GM19351 (cell line): Measurements from ENCODE around the gene SERPINA5.
"Not testable (repeated sequence)": the region's sequence is repeated elsewhere in the genome, so short reads cannot be mapped to it uniquely, and the experiment has no call there.

Source experiments
- ATAC-seq: cut with Tn5 transposase; IDR thresholded peaks from one replicate; pipeline ENCODE4 v1.9.1; 2021; ENCODE audit warnings: mild to moderate bottlenecking, moderate library complexity; ENCODE audit not compliant: unreplicated experiment

Gene SERPINA5

GRCh38 chr14:94573475-94574277 lies 7.5 kb upstream of the SERPINA5 start:
- ATAC-seq: no peak

GRCh38 chr14:94574336-94574735 lies 6.9 kb upstream of the SERPINA5 start:
- ATAC-seq: no peak

GRCh38 chr14:94575730-94576585 lies 5.3 kb upstream of the SERPINA5 start:
- no peak for ATAC-seq

GRCh38 chr14:94577472-94577871 lies 3.8 kb upstream of the SERPINA5 start:
- not testable (repeated sequence) for ATAC-seq

GRCh38 chr14:94578712-94579111 lies 2.5 kb upstream of the SERPINA5 start:
- ATAC-seq: no peak

GRCh38 chr14:94582199-94582750 lies 1.0 kb downstream of the SERPINA5 start:
- no peak for ATAC-seq

GRCh38 chr14:94582851-94583250 lies 1.6 kb downstream of the SERPINA5 start:
- no peak for ATAC-seq

- no peak for ATAC-seq
Observed at GRCh38 chr14:94583557-94583956, 2.3 kb downstream of the SERPINA5 start.

- ATAC-seq: no peak
Observed at GRCh38 chr14:94584591-94585280, 3.5 kb downstream of the SERPINA5 start.

GRCh38 chr14:94586635-94587034 lies 5.4 kb downstream of the SERPINA5 start:
- no peak for ATAC-seq

GRCh38 chr14:94588311-94588710 lies 7.1 kb downstream of the SERPINA5 start:
- ATAC-seq: no peak

- no peak for ATAC-seq
Observed at GRCh38 chr14:94591073-94591472, 9.8 kb downstream of the SERPINA5 start.

GRCh38 chr14:94591871-94592270 lies 10.6 kb downstream of the SERPINA5 start:
- no peak for ATAC-seq

- ATAC-seq: no peak
Observed at GRCh38 chr14:94592457-94592856, 11.2 kb downstream of the SERPINA5 start.

- no peak for ATAC-seq
Observed at GRCh38 chr14:94593376-94593748, 12.1 kb downstream of the SERPINA5 start.

GRCh38 chr14:94593749-94594431 lies 12.7 kb downstream of the SERPINA5 start:
- no peak for ATAC-seq

GRCh38 chr14:94594441-94594840 lies 13.2 kb downstream of the SERPINA5 start:
- ATAC-seq: no peak

GRCh38 chr14:94595912-94596311 lies 14.7 kb downstream of the SERPINA5 start:
- no peak for ATAC-seq

- no peak for ATAC-seq
Observed at GRCh38 chr14:94596361-94596760, 15.1 kb downstream of the SERPINA5 start.

GRCh38 chr14:94597788-94598187 lies 16.6 kb downstream of the SERPINA5 start:
- ATAC-seq: no peak

GRCh38 chr14:94598506-94598815 lies 17.2 kb downstream of the SERPINA5 start:
- ATAC-seq: no peak
